KOPT-K1 (cell line): Measurements from ENCODE around the gene BTBD1.
"Not testable (repeated sequence)": the region's sequence is repeated elsewhere in the genome, so short reads cannot be mapped to it uniquely, and the experiment has no call there.

Experiments used
- H3K27ac ChIP-seq: fragments of 200-600 bp; sonication (generic); 2 replicates; pipeline ENCODE4 v1.5.1; 2016; ENCODE audit warnings: antibody characterized with exemption, mild to moderate bottlenecking, low read depth, low read length; ENCODE audit not compliant: poor library complexity, severe bottlenecking
- H3K36me3 ChIP-seq: fragments of 200-600 bp; sonication (generic); 2 replicates; pipeline ENCODE4 v1.5.1; 2017; ENCODE audit warnings: antibody characterized with exemption, mild to moderate bottlenecking, low read length, moderate library complexity; ENCODE audit not compliant: insufficient read depth
- H3K9me3 ChIP-seq: fragments of 200-600 bp; sonication (generic); 2 replicates; pipeline ENCODE4 v1.5.1; 2017; ENCODE audit warnings: antibody characterized with exemption, low read length, mild to moderate bottlenecking; ENCODE audit not compliant: insufficient read depth, poor library complexity, severe bottlenecking

The BTBD1 gene

DNA sequence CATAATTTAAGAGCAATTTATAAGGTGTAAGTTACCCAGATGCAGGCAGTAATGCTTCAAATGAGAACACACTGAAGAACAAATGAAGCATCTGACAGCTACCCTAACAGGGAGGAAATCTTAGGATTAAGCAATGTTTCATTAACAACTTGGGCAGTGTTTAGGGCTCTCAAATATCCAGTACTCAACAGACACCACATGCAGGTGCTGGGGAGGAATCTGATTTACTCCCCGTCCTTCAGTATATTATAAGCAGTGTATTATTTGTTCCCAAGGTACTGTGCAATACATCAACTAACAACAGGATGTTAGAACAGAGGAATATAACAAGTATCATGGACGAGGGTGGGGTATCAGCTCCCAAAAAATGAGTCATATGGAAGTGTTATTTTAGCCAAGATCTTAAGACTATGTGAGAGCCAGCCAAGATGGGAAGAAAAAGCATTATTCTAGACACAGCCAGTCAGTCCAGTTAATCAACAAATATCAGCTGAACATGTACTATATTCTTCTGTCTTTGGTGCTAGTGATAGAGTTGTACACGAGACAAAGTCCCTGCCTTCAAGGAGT is 20.4 kb downstream of the BTBD1 start:
- Histone ChIP-seq H3K36me3 (peaks cover 87% of the 10 kb centered on the region), H3K27ac (no peak overlapping the region), H3K9me3 (no peaks in the 10 kb centered on the region)

DNA sequence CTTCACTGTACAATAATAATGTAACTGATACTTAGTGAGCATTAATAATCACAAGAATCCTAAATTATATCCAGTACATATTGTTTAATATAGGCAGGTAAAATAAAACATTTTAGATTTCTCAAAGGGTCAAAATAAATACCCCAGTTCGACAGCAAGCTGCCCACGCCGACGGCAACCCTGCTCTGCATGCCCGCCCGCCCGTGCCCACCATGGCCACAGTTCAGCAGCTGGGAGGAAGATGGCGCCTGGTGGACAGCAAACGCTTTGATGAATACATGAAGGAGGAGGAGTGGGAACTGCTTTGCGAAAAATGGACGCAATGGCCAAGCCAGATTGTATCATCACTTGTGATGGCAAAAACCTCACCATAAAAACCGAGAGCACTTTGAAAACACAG is 22.9 kb downstream of the BTBD1 start:
- H3K9me3 ChIP-seq = no peaks in the 10 kb centered on the region
- H3K36me3 ChIP-seq = peaks cover 94% of the 10 kb centered on the region
- H3K27ac ChIP-seq = no peak overlapping the region

DNA sequence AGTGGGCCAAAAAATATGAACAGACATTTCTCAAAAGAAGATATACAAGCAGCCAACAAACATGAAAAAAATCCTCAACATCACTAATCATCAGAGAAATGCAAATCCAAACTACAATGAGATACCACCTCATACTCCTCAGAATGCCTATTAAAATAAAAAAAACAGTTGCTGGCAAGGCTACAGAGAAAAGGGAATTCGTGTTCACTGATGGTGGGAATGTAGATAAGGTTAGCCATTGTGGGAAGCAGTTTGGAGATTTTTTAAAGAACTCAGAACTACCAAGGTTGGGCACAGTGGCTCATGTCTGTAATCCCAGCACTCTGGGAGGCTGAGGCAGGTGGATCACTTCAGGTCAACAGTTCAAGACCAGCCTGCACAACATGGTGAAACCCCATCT is 27.8 kb downstream of the BTBD1 start:
- H3K36me3 ChIP-seq = peaks cover 83% of the 10 kb centered on the region

DNA sequence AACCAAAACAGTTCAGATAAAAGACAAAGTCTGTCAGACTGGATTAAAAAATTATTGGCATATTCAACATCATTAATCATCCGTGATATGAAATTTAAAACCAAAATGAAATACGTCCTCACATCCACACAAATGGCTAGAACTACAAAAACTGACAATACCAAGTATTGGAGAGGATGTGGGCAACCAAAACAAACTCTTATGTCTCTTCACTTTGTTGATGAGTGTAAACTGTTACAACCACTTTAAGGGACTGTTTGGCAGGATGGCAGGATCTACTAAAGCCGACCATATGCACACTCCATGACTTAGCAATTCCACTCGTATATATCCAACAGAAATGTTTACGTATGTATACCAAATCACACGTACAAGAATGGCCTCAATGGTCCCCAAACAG is 30.8 kb downstream of the BTBD1 start:
- Histone ChIP-seq H3K9me3 (peaks cover 9% of the 10 kb centered on the region), H3K36me3 (peaks cover 79% of the 10 kb centered on the region), H3K27ac (no peak overlapping the region)

More for the DNA sequence above, 27.8 kb downstream of the BTBD1 start:
- H3K27ac ChIP-seq = no peak overlapping the region
- H3K9me3 ChIP-seq = peaks cover 9% of the 10 kb centered on the region

DNA sequence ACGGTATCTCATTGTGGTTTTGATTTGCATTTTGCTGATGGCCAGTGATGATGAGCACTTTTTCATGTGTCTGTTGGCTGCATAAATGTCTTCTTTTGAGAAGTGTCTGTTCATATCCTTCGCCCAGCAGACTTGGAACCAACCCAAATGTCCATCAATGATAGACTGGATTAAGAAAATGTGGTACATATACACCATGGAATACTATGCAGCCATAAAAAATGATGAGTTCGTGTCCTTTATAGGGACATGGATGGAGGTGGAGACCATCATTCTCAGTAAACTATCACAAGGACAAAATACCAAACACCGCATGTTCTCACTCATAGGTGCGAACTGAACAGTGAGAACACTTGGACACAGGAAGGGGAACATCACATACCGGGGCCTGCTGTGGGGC is 35.8 kb downstream of the BTBD1 start:
- H3K9me3 ChIP-seq, H3K27ac ChIP-seq: not testable (repeated sequence)
- peaks cover 77% of the 10 kb centered on the region for H3K36me3 ChIP-seq

DNA sequence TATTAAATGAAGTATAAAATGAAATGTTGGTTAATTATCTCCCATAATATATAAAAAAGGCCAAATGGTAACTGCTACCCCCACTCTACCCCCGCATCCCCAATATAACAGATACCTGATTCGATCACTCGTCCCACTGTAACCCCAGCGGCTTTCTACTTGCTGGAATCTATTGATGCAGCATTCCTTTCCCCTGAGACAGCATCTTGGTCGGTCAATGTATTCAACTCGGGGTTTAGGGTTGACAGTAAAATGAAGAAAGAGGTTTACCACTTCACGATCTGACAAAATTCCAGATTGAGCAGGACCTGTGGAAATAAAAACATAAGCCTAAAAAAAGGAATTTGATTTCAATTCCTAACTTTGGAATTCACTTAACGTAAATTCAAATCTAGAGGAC is 37.0 kb downstream of the BTBD1 start:
- Histone ChIP-seq H3K27ac (no peak overlapping the region), H3K36me3 (peaks cover 83% of the 10 kb centered on the region), H3K9me3 (no peaks in the 10 kb centered on the region)

DNA sequence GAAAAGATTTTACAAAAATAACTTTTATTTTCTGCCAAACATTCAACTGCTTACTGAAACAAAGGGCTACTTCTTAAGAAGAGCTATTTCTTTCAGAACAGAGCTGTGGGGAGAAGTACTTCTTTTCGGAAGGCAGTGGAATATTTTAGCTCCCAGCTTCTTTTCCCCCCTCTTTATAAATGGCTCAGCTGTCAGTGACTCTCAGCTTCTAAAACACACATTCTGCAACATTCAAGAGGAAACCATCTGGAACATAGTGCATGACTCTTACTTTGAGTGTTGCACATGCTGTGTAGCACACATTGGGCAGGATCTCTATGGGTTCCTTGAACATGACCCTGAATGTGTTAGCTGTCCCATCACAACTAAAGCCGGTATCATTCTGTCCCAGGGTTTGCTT is 48.6 kb downstream of the BTBD1 start:
- Histone ChIP-seq H3K27ac (no peak overlapping the region), H3K36me3 (peaks cover 73% of the 10 kb centered on the region), H3K9me3 (no peaks in the 10 kb centered on the region)

DNA sequence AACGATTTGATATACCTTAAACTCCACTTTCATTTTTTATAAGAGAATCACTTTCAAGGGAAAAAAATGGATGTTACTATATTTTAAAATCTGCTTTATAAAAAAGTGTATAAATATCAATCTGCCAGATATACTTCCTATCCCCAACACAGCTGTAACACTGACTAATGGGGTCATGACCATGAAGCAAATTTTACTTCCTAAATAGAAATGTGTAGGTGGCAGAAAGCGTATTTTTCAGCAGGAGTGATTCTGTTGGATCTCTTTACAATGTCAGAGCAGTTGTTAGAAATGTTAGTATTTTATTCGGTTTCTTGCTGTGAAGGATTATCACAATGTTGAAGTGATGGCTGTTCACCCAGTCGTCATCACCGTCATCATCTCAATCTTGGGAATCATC is 50.1 kb downstream of the BTBD1 start:
- no peaks in the 10 kb centered on the region for H3K9me3 ChIP-seq
- H3K36me3 ChIP-seq = peaks cover 64% of the 10 kb centered on the region
- H3K27ac ChIP-seq = no peak overlapping the region

DNA sequence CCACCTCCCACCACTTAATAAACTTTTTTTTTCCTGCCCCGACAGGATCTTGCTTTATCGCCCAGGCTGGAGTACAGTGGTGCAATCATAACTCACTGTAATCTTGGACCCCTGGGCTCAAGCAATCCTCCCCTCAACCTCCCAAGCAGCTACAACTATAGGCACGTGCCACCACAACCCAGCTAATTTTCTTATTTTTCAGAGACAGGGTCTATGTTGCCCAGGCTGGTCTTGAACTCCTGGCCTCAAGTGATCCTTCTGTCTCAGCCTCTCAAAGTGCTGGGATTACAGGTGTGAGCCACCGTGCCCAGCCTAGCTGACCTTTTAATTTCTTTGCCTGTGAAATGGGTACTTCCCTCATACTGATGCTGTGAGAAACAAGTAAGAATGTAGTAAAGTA is 51.7 kb downstream of the BTBD1 start:
- Histone ChIP-seq H3K27ac (no peak overlapping the region), H3K9me3 (no peaks in the 10 kb centered on the region), H3K36me3 (peaks cover 48% of the 10 kb centered on the region)

DNA sequence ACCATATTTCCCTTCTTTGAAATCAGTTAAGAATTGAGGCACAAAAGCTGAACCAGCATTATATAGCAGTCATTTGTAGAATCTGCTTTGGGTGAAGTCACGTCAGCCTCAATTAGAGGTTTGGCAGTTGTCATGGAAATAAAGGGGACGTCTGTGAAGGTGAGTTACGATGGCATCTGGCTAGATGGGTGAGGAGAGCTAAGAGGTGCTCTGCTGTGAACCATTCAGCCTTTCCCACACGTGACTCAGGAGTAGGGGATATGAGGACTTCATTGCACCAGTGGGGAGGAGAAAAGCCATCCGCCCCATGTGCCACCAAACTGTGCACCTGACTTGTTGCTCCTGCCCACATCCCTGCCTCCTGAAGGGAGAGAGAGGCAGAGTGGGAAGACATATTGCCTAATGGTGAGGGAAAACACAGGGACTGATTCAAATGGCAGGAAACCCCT is 52.8 kb downstream of the BTBD1 start:
- Histone ChIP-seq H3K9me3 (no peaks in the 10 kb centered on the region), H3K36me3 (peaks cover 47% of the 10 kb centered on the region), H3K27ac (no peak overlapping the region)

DNA sequence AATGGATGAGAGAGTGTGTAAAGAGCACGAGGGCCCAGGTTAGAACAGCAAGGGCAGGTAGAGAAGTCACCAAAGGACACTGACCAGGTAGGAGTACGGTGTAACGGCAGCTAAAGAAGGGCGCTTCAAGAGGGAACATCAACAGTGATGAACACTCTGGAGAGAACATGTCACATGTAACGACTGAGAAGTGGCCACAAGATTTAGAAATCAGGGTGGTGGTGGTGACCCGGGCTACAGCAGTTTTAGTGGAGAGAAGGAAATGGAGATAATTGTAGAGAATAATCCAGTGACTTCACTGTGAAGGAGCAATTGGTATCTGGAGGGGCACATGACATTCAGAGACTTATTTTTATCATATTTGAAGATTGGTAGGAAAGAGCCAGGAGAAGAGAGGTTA is 54.4 kb downstream of the BTBD1 start:
- Histone ChIP-seq H3K36me3 (peaks cover 44% of the 10 kb centered on the region), H3K9me3 (no peaks in the 10 kb centered on the region), H3K27ac (peak overlapping the region; percentile 69)

DNA sequence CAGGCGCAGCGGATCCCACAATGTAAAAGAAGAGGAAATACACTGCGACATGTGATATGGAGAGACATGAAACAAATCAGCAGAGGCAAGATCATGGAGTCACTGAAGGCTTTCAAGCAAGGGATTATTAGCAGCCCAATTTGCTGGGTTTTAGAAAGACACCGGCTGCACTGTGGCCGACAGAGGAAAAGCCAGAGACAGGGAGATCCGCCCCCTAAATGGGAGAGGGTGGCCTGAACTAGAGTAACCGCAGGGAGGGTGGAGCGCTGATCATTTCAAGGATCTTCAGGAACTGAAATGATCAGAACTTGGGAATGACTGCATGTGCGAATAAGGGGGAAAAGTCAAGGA is 55.0 kb downstream of the BTBD1 start:
- peak overlapping the region; percentile 69 for H3K27ac ChIP-seq
- no peaks in the 10 kb centered on the region for H3K9me3 ChIP-seq
- peaks cover 44% of the 10 kb centered on the region for H3K36me3 ChIP-seq

DNA sequence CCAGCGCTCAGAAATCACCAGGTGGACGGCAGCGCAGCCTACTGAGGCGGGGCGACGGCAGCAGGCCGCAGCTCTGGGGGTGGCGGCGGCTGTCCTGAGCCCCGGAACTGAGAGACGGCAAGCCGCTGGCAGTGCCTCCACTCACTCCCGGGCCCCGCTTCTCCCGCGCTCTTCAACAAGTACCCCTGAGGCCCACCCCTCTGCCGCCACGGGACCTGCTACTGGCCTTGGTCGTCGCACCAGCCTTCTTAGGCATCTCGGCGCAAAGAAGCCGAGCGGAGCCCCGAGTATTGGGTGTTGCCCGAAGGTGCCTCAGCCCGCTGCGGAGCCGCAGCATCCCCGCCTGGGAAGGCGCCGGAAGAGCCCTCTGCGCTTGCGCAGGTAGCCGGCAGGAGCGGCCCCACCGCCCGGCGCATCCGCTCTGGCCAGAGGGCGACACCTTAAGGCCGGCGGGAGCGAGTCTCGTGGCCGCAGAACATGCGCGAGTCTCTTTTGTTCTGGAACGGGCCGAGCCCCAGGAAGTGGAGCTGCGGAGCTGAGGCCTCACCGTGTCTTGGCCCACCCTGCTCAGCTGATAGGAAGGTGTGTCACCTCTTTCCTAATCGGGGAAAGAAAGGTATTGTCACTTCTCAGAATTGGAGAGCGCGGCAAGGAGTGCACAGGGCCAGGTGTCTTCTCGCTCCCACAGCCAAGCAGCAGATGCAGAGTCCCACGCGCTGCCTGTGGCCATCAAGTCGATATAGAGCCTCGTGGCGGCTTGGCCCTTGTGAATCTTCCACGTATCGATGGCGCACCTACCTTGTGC is 55.6 kb downstream of the BTBD1 start, which contains the start of gene C15orf40:
Gene C15orf40, minus strand, starts transcription at position 369 of the 805 bp plus-strand sequence. Its CDS starts 32 bp downstream, at position 337.
- no peaks in the 10 kb centered on the region for H3K9me3 ChIP-seq
- peaks cover 46% of the 10 kb centered on the region for H3K36me3 ChIP-seq
- peak within 1 kb of the TSS; percentile 69 for H3K27ac ChIP-seq

DNA sequence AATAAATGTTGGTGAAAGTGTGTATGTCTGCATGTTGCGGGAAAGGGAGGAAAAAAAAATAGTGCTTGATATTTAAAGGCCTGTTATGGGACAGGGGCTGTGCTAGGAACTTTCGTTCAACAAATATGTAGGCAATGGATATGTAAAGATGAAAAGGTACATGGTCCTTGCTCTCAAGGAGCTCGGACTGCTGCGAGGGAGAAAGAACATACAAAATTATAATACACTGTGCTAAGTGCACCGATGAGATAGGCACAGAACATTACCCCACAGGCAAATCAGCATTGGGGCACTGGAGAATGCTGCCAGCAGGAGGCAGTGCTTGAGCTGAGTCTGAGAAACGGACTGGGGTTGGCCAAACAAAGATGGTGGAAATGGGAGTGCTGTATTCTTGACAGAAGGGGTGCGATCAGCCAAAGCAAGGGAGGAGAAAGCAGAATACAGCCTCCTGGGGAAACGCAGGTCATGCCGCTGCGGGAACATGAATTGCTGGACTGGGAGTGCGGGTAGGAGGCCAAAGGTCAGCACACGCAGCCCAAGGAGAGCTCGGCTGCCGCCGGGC is 56.3 kb downstream of the BTBD1 start:
- Histone ChIP-seq H3K9me3 (no peaks in the 10 kb centered on the region), H3K27ac (peak overlapping the region; percentile 69), H3K36me3 (peaks cover 44% of the 10 kb centered on the region)

DNA sequence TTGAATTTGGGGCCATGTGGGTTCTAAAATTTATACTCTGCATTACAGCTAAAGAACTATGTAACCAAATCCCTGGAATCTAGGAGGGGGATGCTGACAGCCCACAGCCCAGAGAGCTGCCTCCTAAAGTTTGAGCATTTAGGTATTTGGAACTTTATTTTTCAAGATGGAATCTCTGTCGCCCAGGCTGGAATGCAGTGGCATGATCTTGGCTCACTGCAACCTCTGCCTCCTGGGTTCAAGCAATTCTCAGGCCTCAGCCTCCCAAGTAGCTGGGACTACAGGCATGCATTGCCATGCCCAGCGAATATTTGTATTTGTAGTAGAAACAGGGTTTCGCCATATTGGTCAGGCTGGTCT is 66.4 kb downstream of the BTBD1 start:
- H3K9me3 ChIP-seq, H3K36me3 ChIP-seq: not testable (repeated sequence)
- H3K27ac ChIP-seq = peak overlapping the region; percentile 53
